Gastroesophageal sphincter (tissue), 3 donors: ENCODE data around the gene RYR2.

Experiments used
- CTCF ChIP-seq, 4 experiments: fragments of 200-600 bp in 2 of 4; fragments of 450-650 bp in 2 of 4; sonication (generic) in 1 of 4; IDR thresholded peaks; one replicate each; pipeline ENCODE4 v1.5.1; 2017 to 2019; ENCODE audit warnings: antibody characterized with exemption in 4 of 4, mild to moderate bottlenecking in 2 of 4, moderate library complexity in 2 of 4
- POLR2AphosphoS5 ChIP-seq: sonication (generic); formaldehyde crosslinking; IDR thresholded peaks from one replicate; pipeline ENCODE4 v1.6.1; 2017; ENCODE audit warnings: antibody characterized with exemption

GRCh38 chr1:237035759-237036158 lies 6.2 kb upstream of the RYR2 start:
- no peak for TF ChIP-seq CTCF (IDR thresholded peaks at IDR 0.05)
- no peak for TF ChIP-seq POLR2AphosphoS5
